OCI-LY7 (cell line): ENCODE data around the gene FNDC5. TPM values are rescaled to one million over a fixed set of nuclear protein-coding genes. Genes with fewer than 3 reads are reported as not detected.

Experiments used
- BruUV-seq: library from RNA; stranded (reverse); fragments of 400-500 nt; replicated peaks from 2 replicates; lab custom pipeline; 2021; lab: Mats Ljungman, UMichigan
- CTCF ChIA-PET: fragments of 300-600 bp; sonication (Branson Sonifier 250); formaldehyde crosslinking; loops from one replicate; lab custom pipeline; 2022; ENCODE audit warnings: antibody characterized with exemption; ENCODE audit not compliant: unreplicated experiment; lab: Charles Lee
- POLR2A ChIA-PET: fragments of 300-600 bp; sonication (Branson Sonifier 250); formaldehyde crosslinking; loops from one replicate; lab custom pipeline; 2022; ENCODE audit warnings: antibody characterized with exemption; lab: Charles Lee
- DNase-seq: peaks from one replicate; pipeline ENCODE4 v3.0.0-alpha.2; 2015; ENCODE audit warnings: low spot score
- H2AFZ ChIP-seq: fragments of 200-600 bp; sonication (generic), shearing (Covaris generic); 2 replicates; pipeline ENCODE4 v1.6.1; 2014; ENCODE audit warnings: mild to moderate bottlenecking, antibody characterized with exemption, low read length, moderate library complexity
- H3K27ac ChIP-seq: fragments of 200-600 bp; sonication (generic); 2 replicates; pipeline ENCODE4 v1.5.1; 2014; ENCODE audit warnings: mixed run types, low read depth, mild to moderate bottlenecking, moderate library complexity, low read length, inconsistent platforms; ENCODE audit not compliant: poor library complexity, severe bottlenecking
- H3K36me3 ChIP-seq: fragments of 200-600 bp; sonication (generic); 2 replicates; pipeline ENCODE4 v1.6.1; 2014; ENCODE audit warnings: mild to moderate bottlenecking, antibody characterized with exemption, low read length, moderate library complexity, mixed read lengths; ENCODE audit not compliant: insufficient read depth
- H3K4me1 ChIP-seq: fragments of 200-600 bp; sonication (generic); 2 replicates; pipeline ENCODE4 v1.5.1; 2014; ENCODE audit warnings: mild to moderate bottlenecking, low read length; ENCODE audit not compliant: insufficient read depth, poor library complexity, severe bottlenecking
- H3K4me2 ChIP-seq: fragments of 200-600 bp; sonication (generic); 2 replicates; pipeline ENCODE4 v1.6.1; 2014; ENCODE audit warnings: mild to moderate bottlenecking, low read length
- H3K4me3 ChIP-seq: fragments of 200-600 bp; sonication (generic); 2 replicates; pipeline ENCODE4 v1.5.1; 2014; ENCODE audit warnings: mild to moderate bottlenecking, low read depth, low read length; ENCODE audit not compliant: poor library complexity, severe bottlenecking
- H3K79me2 ChIP-seq: fragments of 200-600 bp; sonication (generic); 2 replicates; pipeline ENCODE4 v1.6.1; 2016; ENCODE audit warnings: low read depth, mild to moderate bottlenecking, low read length, moderate library complexity, mixed read lengths; ENCODE audit not compliant: insufficient read depth
- H3K9me2 ChIP-seq: fragments of 200-600 bp; sonication (generic); 2 replicates; pipeline ENCODE4 v1.6.1; 2016; ENCODE audit warnings: mild to moderate bottlenecking, low read length, mixed read lengths; ENCODE audit not compliant: insufficient read depth
- H3K9me3 ChIP-seq: fragments of 200-600 bp; sonication (generic); 2 replicates; pipeline ENCODE4 v1.6.1; 2014; ENCODE audit warnings: mild to moderate bottlenecking, mixed run types, low read length, mixed read lengths
- H4K20me1 ChIP-seq: fragments of 200-600 bp; sonication (generic); 2 replicates; pipeline ENCODE4 v1.6.1; 2014; ENCODE audit warnings: mild to moderate bottlenecking, antibody characterized with exemption, low read length, moderate library complexity, mixed read lengths; ENCODE audit not compliant: insufficient read depth
- CTCF ChIP-seq: fragments of 200-600 bp; sonication (generic); conservative IDR thresholded peaks from 2 replicates; pipeline ENCODE4 v1.5.1; 2014; ENCODE audit warnings: mild to moderate bottlenecking, antibody characterized with exemption, low read length, moderate library complexity, mixed read lengths
- EZH2phosphoT487 ChIP-seq: fragments of 200-600 bp; sonication (generic); IDR thresholded peaks from 2 replicates; pipeline ENCODE4 v1.6.1; 2018; ENCODE audit warnings: low read depth, borderline replicate concordance, mild to moderate bottlenecking, mixed run types, antibody characterized with exemption, low read length, moderate library complexity, mixed read lengths
- intact Hi-C: fragments of 100-400 bp; cut with micrococcal nuclease; formaldehyde crosslinking; loops from one replicate; pipeline ENCODE4 v1.10.0; 2022; ENCODE audit not compliant: unreplicated experiment
- total RNA-seq, 2 experiments: library from RNA; depleted of rRNA in 1 of 2; stranded (reverse); fragments of >200 nt in 1 of 2; shearing (Covaris generic) in 1 of 2; gene quantifications; 2 replicates each; pipeline ENCODE4 v1.2.3, GENCODE V29; 2014 to 2022

FNDC5 gene
- total RNA-seq, 2 experiments from 2014 or later: not detected

GRCh38 chr1:32898056-32898455 lies 27.3 kb upstream of the FNDC5 start:
- Histone ChIP-seq H3K4me2 (no peak overlapping the region), H2AFZ (no peak overlapping the region), H3K4me1 (peaks cover 5% of the 10 kb centered on the region), H3K9me2 (no peaks in the 10 kb centered on the region), H3K27ac (no peak overlapping the region), H3K9me3 (no peaks in the 10 kb centered on the region), H3K79me2 (no peaks in the 10 kb centered on the region), H3K4me3 (no peak overlapping the region), H3K36me3 (no peaks in the 10 kb centered on the region), H4K20me1 (no peaks in the 10 kb centered on the region)
- no peak for TF ChIP-seq EZH2phosphoT487
- no peak for TF ChIP-seq CTCF
- intact Hi-C loops: no loop called here
- no peak for DNase-seq
- ChIA-PET CTCF (interaction anchor here (1.2 kb wide), 1 partner anchor 188 kb away, joined by 3 read pairs; no protein-coding TSS in a partner anchor), POLR2A (interaction anchor here (1.7 kb wide), 1 partner anchor 190 kb away, joined by 7 read pairs; no protein-coding TSS in a partner anchor)
- no TSS peak for BruUV-seq

- BruUV-seq: no TSS peak
- intact Hi-C loops: no loop called here
- Histone ChIP-seq H2AFZ (no peak overlapping the region), H3K36me3 (no peaks in the 10 kb centered on the region), H3K27ac (no peak overlapping the region), H3K4me2 (no peak overlapping the region), H3K4me1 (peaks cover 9% of the 10 kb centered on the region), H4K20me1 (no peaks in the 10 kb centered on the region), H3K9me3 (no peaks in the 10 kb centered on the region), H3K9me2 (no peaks in the 10 kb centered on the region), H3K4me3 (no peak overlapping the region), H3K79me2 (no peaks in the 10 kb centered on the region)
- ChIA-PET CTCF (no interaction called here), POLR2A (interaction anchor here (1.7 kb wide), 1 partner anchor 190 kb away, joined by 7 read pairs; no protein-coding TSS in a partner anchor)
- no peak for TF ChIP-seq CTCF
- no peak for TF ChIP-seq EZH2phosphoT487
- no peak for DNase-seq
These were observed 26.7 kb upstream of the FNDC5 start for GRCh38 chr1:32897082-32898049.

GRCh38 chr1:32896451-32896850 lies 25.7 kb upstream of the FNDC5 start:
- DNase-seq: no peak
- ChIA-PET CTCF (no interaction called here), POLR2A (interaction anchor here (0.6 to 1.7 kb wide), 2 partner anchors 191 to 748 kb away, joined by 3 to 7 read pairs; no protein-coding TSS in a partner anchor)
- Histone ChIP-seq H3K79me2 (no peaks in the 10 kb centered on the region), H3K27ac (no peak overlapping the region), H3K4me2 (no peak overlapping the region), H4K20me1 (no peaks in the 10 kb centered on the region), H2AFZ (no peak overlapping the region), H3K4me3 (no peak overlapping the region), H3K9me3 (no peaks in the 10 kb centered on the region), H3K9me2 (no peaks in the 10 kb centered on the region), H3K4me1 (peaks cover 9% of the 10 kb centered on the region), H3K36me3 (no peaks in the 10 kb centered on the region)
- intact Hi-C loops: no loop called here
- no peak for TF ChIP-seq EZH2phosphoT487
- TF ChIP-seq CTCF: no peak
- BruUV-seq: no TSS peak
